Raji (cell line): ENCODE data around the gene WHRN.

ENCODE experiments used
- POLR2A ChIP-seq: IDR thresholded peaks from 2 replicates; pipeline ENCODE4 v1.6.1; 2011; ENCODE audit warnings: low read depth, low read length, control low read depth; ENCODE audit not compliant: insufficient read depth

Gene WHRN

GRCh38 chr9:114416906-114417305 lies 88.4 kb downstream of the WHRN start:
- TF ChIP-seq POLR2A, result no peak

GRCh38 chr9:114416290-114416689 lies 89.0 kb downstream of the WHRN start:
- TF ChIP-seq POLR2A, result no peak

- TF ChIP-seq POLR2A, result no peak
Measured at GRCh38 chr9:114414346-114414745, 90.9 kb downstream of the WHRN start.

GRCh38 chr9:114413861-114414301 lies 91.4 kb downstream of the WHRN start:
- TF ChIP-seq POLR2A, result no peak

GRCh38 chr9:114412048-114412683 lies 93.1 kb downstream of the WHRN start:
- TF ChIP-seq POLR2A, result no peak

GRCh38 chr9:114411452-114411851 lies 93.8 kb downstream of the WHRN start:
- no peak for TF ChIP-seq POLR2A

- no peak for TF ChIP-seq POLR2A
Measured at GRCh38 chr9:114410910-114411309, 94.4 kb downstream of the WHRN start.

- no peak for TF ChIP-seq POLR2A
Measured at GRCh38 chr9:114409842-114410241, 95.4 kb downstream of the WHRN start.

GRCh38 chr9:114409103-114409780 lies 96.0 kb downstream of the WHRN start:
- no peak for TF ChIP-seq POLR2A

- TF ChIP-seq POLR2A, result no peak
Measured at GRCh38 chr9:114408645-114409044, 96.6 kb downstream of the WHRN start.

GRCh38 chr9:114407889-114408288 lies 97.4 kb downstream of the WHRN start:
- no peak for TF ChIP-seq POLR2A

GRCh38 chr9:114406441-114406840 lies 98.8 kb downstream of the WHRN start:
- TF ChIP-seq POLR2A, result no peak

GRCh38 chr9:114405294-114406034 lies 99.8 kb downstream of the WHRN start:
- TF ChIP-seq POLR2A, result no peak

GRCh38 chr9:114404531-114404930 lies 100.7 kb downstream of the WHRN start:
- no peak for TF ChIP-seq POLR2A

- no peak for TF ChIP-seq POLR2A
Measured at GRCh38 chr9:114403153-114403756, 102.0 kb downstream of the WHRN start.

GRCh38 chr9:114401344-114401743 lies 103.9 kb downstream of the WHRN start:
- no peak for TF ChIP-seq POLR2A
